ENCODE measurements around the gene KRTAP10-7.
"Not testable (repeated sequence)": the region's sequence is repeated elsewhere in the genome, so short reads cannot be mapped to it uniquely, and the experiment has no call there.

Gene KRTAP10-7

GRCh38 chr21:44590311-44590721 lies 10.1 kb upstream of the KRTAP10-7 start:
- no peak for DNase-seq (ENCODE audit: low read depth in 3 of 3)

GRCh38 chr21:44590897-44591800 lies 9.2 kb upstream of the KRTAP10-7 start:
- not testable (repeated sequence) for DNase-seq (ENCODE audit: low read depth in 3 of 3)

- DNase-seq (ENCODE audit: low read depth in 3 of 3), result not testable (repeated sequence)
These were observed 8.6 kb upstream of the KRTAP10-7 start for GRCh38 chr21:44591801-44592130.

GRCh38 chr21:44592446-44593311 lies 7.7 kb upstream of the KRTAP10-7 start, which contains the start of gene KRTAP10-6:
Gene KRTAP10-6 (minus strand): TSS chr21:44592505. CDS start chr21:44592484, 21 bp downstream.
- DNase-seq (ENCODE audit: low read depth in 3 of 3), result no peak

GRCh38 chr21:44593598-44594405 lies 6.6 kb upstream of the KRTAP10-7 start:
- DNase-seq (ENCODE audit: low read depth in 3 of 3), result no peak

GRCh38 chr21:44594406-44594916 lies 5.9 kb upstream of the KRTAP10-7 start:
- no peak for DNase-seq (ENCODE audit: low read depth in 3 of 3)

GRCh38 chr21:44595524-44595923 lies 4.9 kb upstream of the KRTAP10-7 start:
- no peak for DNase-seq (ENCODE audit: low read depth in 3 of 3)

GRCh38 chr21:44596068-44596725 lies 4.2 kb upstream of the KRTAP10-7 start:
- no peak for DNase-seq (ENCODE audit: low read depth in 3 of 3)

GRCh38 chr21:44598061-44598460 lies 2.3 kb upstream of the KRTAP10-7 start:
- no peak for DNase-seq (ENCODE audit: low read depth in 3 of 3)

GRCh38 chr21:44599264-44600029 lies 950 bp upstream of the KRTAP10-7 start:
- DNase-seq (ENCODE audit: low read depth in 3 of 3), result no peak

GRCh38 chr21:44601091-44601490 lies 694 bp downstream of the KRTAP10-7 start:
- not testable (repeated sequence) for DNase-seq (ENCODE audit: low read depth in 3 of 3)

- no peak for DNase-seq (ENCODE audit: low read depth in 3 of 3)
These were observed 1.4 kb downstream of the KRTAP10-7 start for GRCh38 chr21:44601596-44602462.

GRCh38 chr21:44602463-44602850 lies 2.1 kb downstream of the KRTAP10-7 start:
- DNase-seq (ENCODE audit: low read depth in 3 of 3), result no peak

GRCh38 chr21:44603109-44603875 lies 2.9 kb downstream of the KRTAP10-7 start:
- DNase-seq (ENCODE audit: low read depth in 3 of 3), result no peak

GRCh38 chr21:44603911-44604310 lies 3.5 kb downstream of the KRTAP10-7 start:
- DNase-seq (ENCODE audit: low read depth in 3 of 3), result no peak

GRCh38 chr21:44606495-44606894 lies 6.1 kb downstream of the KRTAP10-7 start:
- no peak for DNase-seq (ENCODE audit: low read depth in 3 of 3)

GRCh38 chr21:44609193-44609592 lies 8.8 kb downstream of the KRTAP10-7 start:
- DNase-seq (ENCODE audit: low read depth in 3 of 3), result no peak

GRCh38 chr21:44610157-44610843 lies 9.9 kb downstream of the KRTAP10-7 start:
- not testable (repeated sequence) for DNase-seq (ENCODE audit: low read depth in 3 of 3)
